Peyer's patch (tissue), 4 donors: ENCODE results near the gene KIAA2012. TPM values are rescaled to one million over a fixed set of nuclear protein-coding genes. Genes with fewer than 3 reads are reported as not detected.

Experiments used
- DNase-seq, 3 donors: peaks; one replicate each; pipeline ENCODE4 v3.0.0-alpha.2; 2017 to 2019
- H3K27ac ChIP-seq, 4 donors: fragments of 200-600 bp; sonication (generic); one replicate each; pipeline ENCODE4 v1.5.1; 2016 to 2019
- H3K27me3 ChIP-seq, 2 donors: fragments of 200-600 bp; sonication (generic); one replicate each; pipeline ENCODE4 v1.5.1; 2019
- H3K36me3 ChIP-seq, 3 donors: fragments of 200-600 bp; sonication (generic); one replicate each; pipeline ENCODE4 v1.5.1; 2016 to 2019
- H3K4me1 ChIP-seq, 4 donors: fragments of 200-600 bp; sonication (generic); one replicate each; pipeline ENCODE4 v1.5.1; 2016 to 2019
- H3K4me3 ChIP-seq, 4 donors: fragments of 200-600 bp; sonication (generic); 1 replicate in 3 of 4; 2 replicates in 1 of 4; pipeline ENCODE4 v1.5.1; 2016 to 2019; ENCODE audit warnings: mild to moderate bottlenecking in 1 of 4
- H3K9me3 ChIP-seq, 4 donors: fragments of 200-600 bp; sonication (generic); one replicate each; pipeline ENCODE4 v1.5.1; 2016 to 2019; ENCODE audit warnings: mild to moderate bottlenecking in 1 of 4
- POLR2A ChIP-seq, 2 donors: fragments of 450-650 bp; IDR thresholded peaks; one replicate each; pipeline ENCODE4 v1.5.1; 2017; ENCODE audit warnings: antibody characterized with exemption in 2 of 2, mild to moderate bottlenecking in 2 of 2, moderate library complexity in 2 of 2
- total RNA-seq, 4 donors: library from RNA; depleted of rRNA; stranded (reverse); fragments of >200 nt; gene quantifications; one replicate each; pipeline ENCODE4 v1.1.0, GENCODE V29; 2016
- TF ChIP-seq, protein P1 (sequence below), 6 experiments: fragments of 450-650 bp in 4 of 6; fragments of 200-600 bp in 2 of 6; sonication (generic) in 1 of 6; IDR thresholded peaks; one replicate each; pipeline ENCODE4 v1.5.1; 2017 to 2019; ENCODE audit warnings: antibody characterized with exemption in 6 of 6, mild to moderate bottlenecking in 3 of 6, moderate library complexity in 1 of 6

KIAA2012 gene
- total RNA-seq, 4 donors from 2014 or later: 0.27 TPM; not detected in 3

DNA sequence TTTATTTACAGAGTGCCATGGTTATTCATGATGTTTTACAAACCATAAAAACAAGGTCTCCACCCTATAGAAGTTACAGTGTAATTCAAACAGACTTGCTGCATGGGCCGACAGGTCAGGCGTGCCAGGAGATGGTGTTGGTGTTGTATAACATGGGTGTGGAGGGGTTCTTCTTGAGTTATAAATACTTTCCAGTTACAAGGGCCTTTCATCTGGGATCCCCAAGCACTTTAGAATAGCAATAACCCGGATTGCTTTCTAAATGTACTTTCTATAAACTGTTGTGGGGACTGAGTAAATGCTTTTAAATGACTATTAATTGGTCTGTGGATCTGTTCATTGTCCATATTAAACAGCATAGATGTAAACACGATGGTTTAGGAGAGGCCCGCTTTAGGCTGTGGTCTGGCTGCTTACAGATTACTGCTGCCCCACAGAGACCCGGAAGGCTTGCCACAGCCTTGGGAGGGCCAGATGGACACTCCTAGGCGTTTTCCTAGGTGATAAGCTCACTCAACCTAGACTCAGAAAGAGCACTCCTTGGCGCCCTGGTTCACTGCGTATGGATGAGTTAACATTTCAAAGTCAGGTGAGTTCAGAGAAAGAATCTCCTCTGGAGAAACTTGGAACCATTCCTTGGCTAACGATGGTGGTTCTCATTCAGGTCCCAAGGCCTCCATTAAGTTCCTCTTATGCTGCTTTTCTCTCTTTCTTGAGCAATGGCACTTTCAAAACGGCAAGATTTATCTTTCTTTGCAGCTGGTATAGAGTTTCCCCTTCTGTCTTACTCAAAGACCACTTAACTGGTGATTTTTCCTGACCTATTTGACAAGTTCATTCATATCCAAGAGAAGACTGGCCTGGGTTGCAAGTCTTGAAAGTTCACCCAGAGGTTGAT is 3.6 kb upstream of the KIAA2012 start:
- Histone ChIP-seq H3K9me3 (no peaks in the 10 kb centered on the region), H3K27ac (peak overlapping the region in 2 of 4 donors; percentile 71 to 77), H3K27me3 (no peaks in the 10 kb centered on the region), H3K36me3 (no peaks in the 10 kb centered on the region), H3K4me1 (peaks cover 0 to 5% (median 0%) of the 10 kb centered on the region in 4 donors), H3K4me3 (no peak overlapping the region)
- peak in 2 of 3 donors; percentile 79 to 80 for DNase-seq
- TF ChIP-seq, protein P1, sequence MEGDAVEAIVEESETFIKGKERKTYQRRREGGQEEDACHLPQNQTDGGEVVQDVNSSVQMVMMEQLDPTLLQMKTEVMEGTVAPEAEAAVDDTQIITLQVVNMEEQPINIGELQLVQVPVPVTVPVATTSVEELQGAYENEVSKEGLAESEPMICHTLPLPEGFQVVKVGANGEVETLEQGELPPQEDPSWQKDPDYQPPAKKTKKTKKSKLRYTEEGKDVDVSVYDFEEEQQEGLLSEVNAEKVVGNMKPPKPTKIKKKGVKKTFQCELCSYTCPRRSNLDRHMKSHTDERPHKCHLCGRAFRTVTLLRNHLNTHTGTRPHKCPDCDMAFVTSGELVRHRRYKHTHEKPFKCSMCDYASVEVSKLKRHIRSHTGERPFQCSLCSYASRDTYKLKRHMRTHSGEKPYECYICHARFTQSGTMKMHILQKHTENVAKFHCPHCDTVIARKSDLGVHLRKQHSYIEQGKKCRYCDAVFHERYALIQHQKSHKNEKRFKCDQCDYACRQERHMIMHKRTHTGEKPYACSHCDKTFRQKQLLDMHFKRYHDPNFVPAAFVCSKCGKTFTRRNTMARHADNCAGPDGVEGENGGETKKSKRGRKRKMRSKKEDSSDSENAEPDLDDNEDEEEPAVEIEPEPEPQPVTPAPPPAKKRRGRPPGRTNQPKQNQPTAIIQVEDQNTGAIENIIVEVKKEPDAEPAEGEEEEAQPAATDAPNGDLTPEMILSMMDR (IDR thresholded peaks at IDR 0.05): no peak
- no peak for TF ChIP-seq POLR2A (IDR thresholded peaks at IDR 0.05)

DNA sequence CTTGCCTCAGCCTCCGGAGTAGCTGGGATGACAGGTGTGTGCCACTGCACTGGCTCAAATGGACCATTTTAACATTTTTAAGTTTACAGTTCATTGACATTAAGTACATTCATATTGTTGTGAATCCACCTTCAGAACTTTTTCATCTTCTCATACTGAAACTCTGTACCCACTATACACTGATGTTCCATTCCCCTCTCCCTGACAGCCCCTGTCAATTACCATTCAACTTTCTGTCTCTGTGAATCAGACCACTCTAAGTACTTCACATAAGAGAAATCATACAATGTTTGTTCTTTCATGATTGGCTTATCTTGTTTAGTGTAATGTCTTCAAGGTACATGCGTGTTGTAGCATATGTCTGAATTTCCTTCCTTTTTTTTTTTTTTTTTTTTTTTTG is 1.9 kb upstream of the KIAA2012 start:
- Histone ChIP-seq H3K36me3 (no peaks in the 10 kb centered on the region), H3K9me3 (no peaks in the 10 kb centered on the region), H3K27ac (no peak overlapping the region), H3K4me3 (no peak overlapping the region), H3K27me3 (no peaks in the 10 kb centered on the region), H3K4me1 (peaks cover 0 to 5% (median 0%) of the 10 kb centered on the region in 4 donors)
- TF ChIP-seq, protein P1 (IDR thresholded peaks at IDR 0.05): no peak
- TF ChIP-seq POLR2A (IDR thresholded peaks at IDR 0.05): no peak
- DNase-seq: no peak

DNA sequence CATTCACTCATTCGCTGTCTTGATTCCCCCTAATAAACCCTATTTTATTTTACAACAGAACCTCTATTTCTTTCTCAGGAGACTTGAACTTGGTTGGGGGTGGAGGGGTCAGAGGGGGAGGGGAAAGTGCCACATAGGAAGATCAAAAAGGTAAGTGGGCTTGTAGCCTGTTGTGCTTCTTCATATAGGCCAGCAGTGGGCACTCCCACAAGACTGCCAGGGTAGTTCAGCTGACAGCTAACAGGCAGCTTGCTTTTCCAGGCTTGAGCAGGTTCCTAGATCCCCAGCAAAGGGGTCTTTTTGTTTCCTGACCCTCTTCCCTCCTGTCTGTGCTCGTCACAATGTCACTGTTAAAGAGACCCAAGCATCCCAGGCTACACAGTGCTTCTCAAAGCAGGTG is 829 bp upstream of the KIAA2012 start:
- TF ChIP-seq, protein P1 (IDR thresholded peaks at IDR 0.05): peak in 1 of 6 experiments; percentile 18
- no peak for TF ChIP-seq POLR2A (IDR thresholded peaks at IDR 0.05)

DNA sequence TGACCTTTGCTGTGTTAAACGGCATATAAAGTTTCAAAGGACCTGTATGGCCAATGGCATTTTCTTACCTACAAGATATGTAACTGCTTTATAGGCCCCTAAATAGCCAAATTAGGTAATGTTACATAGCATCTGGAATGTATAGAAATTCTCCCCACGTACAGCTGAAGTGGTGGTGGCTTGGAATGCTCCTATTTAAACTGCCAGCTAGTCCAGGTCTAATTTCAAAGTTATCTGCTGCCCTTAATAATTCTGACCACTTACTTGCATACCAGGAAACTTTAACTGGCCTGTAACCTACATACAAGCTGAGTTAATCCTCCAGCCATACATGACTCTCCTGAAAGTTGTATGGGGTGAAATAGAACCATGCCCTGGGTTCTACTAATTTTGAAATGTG is 1.3 kb downstream of the KIAA2012 start:
- Histone ChIP-seq H3K36me3 (no peaks in the 10 kb centered on the region), H3K4me1 (peaks cover 0 to 5% (median 0%) of the 10 kb centered on the region in 4 donors), H3K27me3 (no peaks in the 10 kb centered on the region), H3K9me3 (no peaks in the 10 kb centered on the region), H3K4me3 (no peak overlapping the region), H3K27ac (no peak overlapping the region)
- DNase-seq: no peak
- TF ChIP-seq, protein P1 (IDR thresholded peaks at IDR 0.05): no peak
- TF ChIP-seq POLR2A (IDR thresholded peaks at IDR 0.05): no peak

More for the DNA sequence above, 829 bp upstream of the KIAA2012 start:
- Histone ChIP-seq H3K27me3 (no peaks in the 10 kb centered on the region), H3K4me1 (peaks cover 0 to 5% (median 0%) of the 10 kb centered on the region in 4 donors), H3K36me3 (no peaks in the 10 kb centered on the region), H3K9me3 (no peaks in the 10 kb centered on the region), H3K27ac (no peak overlapping the region), H3K4me3 (no peak overlapping the region)
- no peak for DNase-seq

DNA sequence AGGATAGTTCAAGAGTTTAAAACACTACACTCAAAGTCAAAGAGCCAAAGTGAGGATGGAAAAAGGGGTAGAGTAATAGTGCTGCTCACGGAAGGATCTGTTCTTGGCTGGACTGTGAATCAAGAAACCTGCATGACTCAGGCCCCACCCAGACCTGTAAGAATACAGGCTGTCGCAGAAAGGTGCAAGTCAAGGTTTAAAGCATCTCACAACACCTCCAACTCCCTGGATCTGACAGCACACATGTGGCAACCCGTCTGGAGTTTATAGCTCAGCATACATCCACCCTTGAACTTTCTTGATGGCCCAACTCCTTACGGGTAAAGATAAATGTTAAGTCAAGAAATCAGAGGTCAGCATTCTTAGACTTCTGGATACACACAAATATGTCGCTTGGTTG is 6.3 kb downstream of the KIAA2012 start:
- H3K4me3 ChIP-seq: no peak overlapping the region
- H3K9me3 ChIP-seq: no peaks in the 10 kb centered on the region
- no peak for TF ChIP-seq POLR2A (IDR thresholded peaks at IDR 0.05)
- TF ChIP-seq, protein P1 (IDR thresholded peaks at IDR 0.05): no peak
- peak in 1 of 3 donors; percentile 54 for DNase-seq
- peaks cover 0 to 6% (median 0%) of the 10 kb centered on the region in 4 donors for H3K4me1 ChIP-seq
- H3K36me3 ChIP-seq: no peaks in the 10 kb centered on the region
- no peaks in the 10 kb centered on the region for H3K27me3 ChIP-seq
- H3K27ac ChIP-seq: peak overlapping the region in 1 of 4 donors; percentile 24
